HepG2 (cell line): ENCODE results near the gene TGIF1. TPM values are rescaled to one million over a fixed set of nuclear protein-coding genes. Genes with fewer than 3 reads are reported as not detected.

Source experiments
- ATAC-seq: fragments of 200-7000 bp; cut with Tn5 transposase; 3 replicates; pipeline ENCODE4 v1.9.1; 2020; ENCODE audit warnings: mild to moderate bottlenecking, moderate library complexity
- BruUV-seq: library from RNA; stranded (reverse); fragments of 400-500 nt; replicated peaks from 2 replicates; lab custom pipeline; 2021; lab: Mats Ljungman, UMichigan
- CTCF ChIA-PET: fragments of 300-600 bp; formaldehyde crosslinking; extraction: SDS; loops from one replicate; lab custom pipeline; 2021; ENCODE audit warnings: low total read pairs, inconsistent platforms, low intra/inter-chr PET ratio; lab: Yijun Ruan, JAX
- POLR2A ChIA-PET: fragments of 350-600 bp; sonication (Branson Sonifier 250); formaldehyde crosslinking; loops from one replicate; lab custom pipeline; 2020; ENCODE audit warnings: antibody characterized with exemption, inconsistent platforms; lab: Yijun Ruan, JAX
- DNase-seq: peaks from one replicate; pipeline ENCODE4 v3.0.0-alpha.2; 2015; ENCODE audit warnings: low spot score
- FAIRE-seq: peaks from 3 replicates; lab custom pipeline; 2011; peaks lifted over from hg19 to GRCh38; lab: Jason Lieb, UNC
- H2AFZ ChIP-seq: one replicate; pipeline ENCODE4 v1.6.1; 2011; ENCODE audit warnings: low read length, inconsistent platforms
- H3K27ac ChIP-seq: fragments of 300-600 bp; 3 replicates; pipeline ENCODE4 v1.8.0; 2011; ENCODE audit warnings: mixed run types, mild to moderate bottlenecking, mixed read lengths, low read length, inconsistent platforms; ENCODE audit not compliant: insufficient read depth; ENCODE audit errors: extremely low read length
- H3K27me3 ChIP-seq, 2 experiments: fragments of 200-600 bp in 1 of 2; 2 replicates in 1 of 2; 3 replicates in 1 of 2; pipeline versions ENCODE4 v1.6.0 to v1.8.0; 2011; ENCODE audit warnings: low read length in 2 of 2, mild to moderate bottlenecking in 2 of 2, moderate library complexity in 2 of 2, inconsistent platforms in 1 of 2; ENCODE audit not compliant: insufficient read depth in 2 of 2, control insufficient read depth in 1 of 2
- H3K36me3 ChIP-seq, 2 experiments: fragments of 200-600 bp in 1 of 2; replicated peaks in 1 of 2; 2 replicates in 1 of 2; 3 replicates in 1 of 2; pipeline versions ENCODE4 v1.5.1 to v1.8.0; 2011; ENCODE audit warnings: low read length in 2 of 2, inconsistent platforms in 1 of 2; ENCODE audit not compliant: insufficient read depth in 2 of 2, control insufficient read depth in 1 of 2
- H3K4me1 ChIP-seq: 2 replicates; pipeline ENCODE4 v1.5.1; 2012; ENCODE audit warnings: low read length, inconsistent platforms; ENCODE audit not compliant: insufficient read depth
- H3K4me2 ChIP-seq: 2 replicates; pipeline ENCODE4 v1.6.0; 2011; ENCODE audit warnings: low read depth, low read length, inconsistent platforms
- H3K4me3 ChIP-seq, 3 experiments: fragments of 200-600 bp in 1 of 3; sonication (generic), shearing (Covaris generic) in 1 of 3; replicated peaks in 1 of 3; 2 replicates each; pipeline ENCODE4 v1.5.1; 2011 to 2016; ENCODE audit warnings: low read length in 3 of 3, inconsistent platforms in 2 of 3, low read depth in 2 of 3, mild to moderate bottlenecking in 2 of 3, control low read depth in 1 of 3, mixed read lengths in 1 of 3; ENCODE audit not compliant: insufficient read depth in 1 of 3
- H3K79me2 ChIP-seq: one replicate; pipeline ENCODE4 v1.6.1; 2011; ENCODE audit warnings: low read length, inconsistent platforms; ENCODE audit not compliant: insufficient read depth
- H3K9ac ChIP-seq: 2 replicates; pipeline ENCODE4 v1.6.0; 2011; ENCODE audit warnings: mild to moderate bottlenecking, low read depth, low read length, inconsistent platforms; ENCODE audit not compliant: insufficient read depth
- H3K9me3 ChIP-seq: 2 replicates; pipeline ENCODE4 v1.5.1; 2012; ENCODE audit warnings: mild to moderate bottlenecking, low read length
- H4K20me1 ChIP-seq: 2 replicates; pipeline ENCODE4 v1.6.0; 2011; ENCODE audit warnings: inconsistent platforms, mild to moderate bottlenecking, low read length, moderate library complexity; ENCODE audit not compliant: insufficient read depth
- ATF7 ChIP-seq, 2 experiments: fragments of 450-650 bp in 1 of 2; sonication (generic) in 1 of 2; formaldehyde crosslinking in 1 of 2; IDR thresholded peaks; 2 replicates each; pipeline versions ENCODE4 v1.4.0 to v1.6.1; 2016 to 2020; ENCODE audit warnings: antibody characterized with exemption in 1 of 2, mild to moderate bottlenecking in 1 of 2, missing genetic modification reagents in 1 of 2
- GATA4 ChIP-seq: sonication (generic); IDR thresholded peaks from 2 replicates; pipeline ENCODE4 v1.6.1; 2016; ENCODE audit warnings: antibody characterized with exemption, low read depth, borderline replicate concordance
- GATAD1 ChIP-seq: IDR thresholded peaks from 2 replicates; pipeline ENCODE4 v1.6.1; 2016; ENCODE audit warnings: missing genetic modification reagents, missing compliant biosample characterization
- RFXAP ChIP-seq: sonication (generic); formaldehyde crosslinking; IDR thresholded peaks from 2 replicates; pipeline ENCODE4 v1.4.0; 2020; ENCODE audit warnings: missing genetic modification reagents, borderline replicate concordance
- RORA ChIP-seq: sonication (generic); formaldehyde crosslinking; IDR thresholded peaks from 2 replicates; pipeline ENCODE4 v1.5.0; 2020; ENCODE audit warnings: mild to moderate bottlenecking, missing genetic modification reagents, moderate library complexity
- RXRA ChIP-seq: sonication (generic); formaldehyde crosslinking; IDR thresholded peaks from 2 replicates; pipeline ENCODE4 v1.5.1; 2020; ENCODE audit warnings: missing genetic modification reagents
- SMYD3 ChIP-seq: sonication (generic); formaldehyde crosslinking; IDR thresholded peaks from 2 replicates; pipeline ENCODE4 v1.8.1; 2023; ENCODE audit warnings: mild to moderate bottlenecking, missing genetic modification reagents
- SPEN ChIP-seq: sonication (generic); formaldehyde crosslinking; IDR thresholded peaks from 2 replicates; pipeline ENCODE4 v1.5.1; 2020; ENCODE audit warnings: low read depth, mild to moderate bottlenecking, missing genetic modification reagents
- SSRP1 ChIP-seq: IDR thresholded peaks from 2 replicates; pipeline ENCODE4 v1.6.1; 2016; ENCODE audit warnings: control low read depth
- ZBTB42 ChIP-seq: sonication (generic); formaldehyde crosslinking; IDR thresholded peaks from 2 replicates; pipeline ENCODE4 v1.5.0; 2020; ENCODE audit warnings: mild to moderate bottlenecking, missing genetic modification reagents
- ZBTB43 ChIP-seq: sonication (generic); formaldehyde crosslinking; conservative IDR thresholded peaks from 2 replicates; pipeline ENCODE4 v1.4.0; 2020; ENCODE audit warnings: missing genetic modification reagents
- ZGPAT ChIP-seq: IDR thresholded peaks from 2 replicates; pipeline ENCODE4 v1.6.1; 2016; ENCODE audit warnings: mild to moderate bottlenecking
- ZNF333 ChIP-seq: sonication (generic); formaldehyde crosslinking; IDR thresholded peaks from 2 replicates; pipeline ENCODE4 v1.4.0; 2020; ENCODE audit warnings: mild to moderate bottlenecking, missing genetic modification reagents, borderline replicate concordance
- ZNF543 ChIP-seq: sonication (generic); formaldehyde crosslinking; IDR thresholded peaks from 2 replicates; pipeline ENCODE4 v1.4.0; 2020; ENCODE audit warnings: mild to moderate bottlenecking, missing genetic modification reagents
- WGBS: methylation state at CpG from one replicate; pipeline ENCODE4 v1.1.6; 2017; ENCODE audit warnings: low lambda C conversion rate; 5-methylcytosine and 5-hydroxymethylcytosine counted together
- in situ Hi-C: cut with HindIII; loops from 2 replicates; pipeline ENCODE4 v1.10.0; 2017; ENCODE audit warnings: low pct_unique_long_range_greater_than_20kb; ENCODE audit not compliant: extremely low pct_ligation_motif_present
- intact Hi-C: fragments of 100-400 bp; cut with micrococcal nuclease; formaldehyde crosslinking; loops from one replicate; pipeline ENCODE4 v1.10.0; 2022; ENCODE audit not compliant: unreplicated experiment
- polyA plus RNA-seq, 8 experiments: library from polyadenylated mRNA; depleted of rRNA in 3 of 8; stranded (reverse) in 7 of 8; unstranded in 1 of 8; fragments of >200 nt; fragmentation: Illumina TruSeq in 4 of 8; extraction: Trizol in 4 of 8; gene quantifications; 2 replicates each; pipeline versions ENCODE4 v1.2.1 to v1.2.3, GENCODE V29; 2011 to 2016; ENCODE audit warnings: low read depth in 4 of 8, missing spikeins in 1 of 8, mixed read lengths in 1 of 8; ENCODE audit not compliant: insufficient read depth in 1 of 8
- total RNA-seq, 5 experiments: library from RNA; depleted of rRNA; stranded (reverse); fragments of >200 nt; fragmentation: Illumina TruSeq; extraction: Trizol; gene quantifications; 2 replicates each; pipeline ENCODE4 v1.2.3, GENCODE V29; 2016; ENCODE audit warnings: low read depth in 1 of 5
- TF ChIP-seq, protein P1 (sequence below), 2 experiments: sonication (generic) in 1 of 2; formaldehyde crosslinking in 1 of 2; IDR thresholded peaks; 2 replicates each; pipeline versions ENCODE4 v1.4.0 to v1.6.1; 2018 to 2020; ENCODE audit warnings: missing genetic modification reagents in 2 of 2, borderline replicate concordance in 1 of 2, low read depth in 1 of 2, mild to moderate bottlenecking in 1 of 2, missing biosample characterization in 1 of 2
- TF ChIP-seq, protein P2 (sequence below): sonication (generic); formaldehyde crosslinking; IDR thresholded peaks from 2 replicates; pipeline ENCODE4; 2020; ENCODE audit warnings: missing genetic modification reagents, mild to moderate bottlenecking, borderline replicate concordance

The TGIF1 gene
- total and polyA plus RNA-seq, 2 of the 13 experiments (the other 11 are each of a cell fraction or from before 2014, with no cell fraction given), result 50.0 to 76.1 TPM

GRCh38 chr18:3411327-3411726, 38.6 kb upstream of the TGIF1 start (continued):
- TF ChIP-seq, protein P1, sequence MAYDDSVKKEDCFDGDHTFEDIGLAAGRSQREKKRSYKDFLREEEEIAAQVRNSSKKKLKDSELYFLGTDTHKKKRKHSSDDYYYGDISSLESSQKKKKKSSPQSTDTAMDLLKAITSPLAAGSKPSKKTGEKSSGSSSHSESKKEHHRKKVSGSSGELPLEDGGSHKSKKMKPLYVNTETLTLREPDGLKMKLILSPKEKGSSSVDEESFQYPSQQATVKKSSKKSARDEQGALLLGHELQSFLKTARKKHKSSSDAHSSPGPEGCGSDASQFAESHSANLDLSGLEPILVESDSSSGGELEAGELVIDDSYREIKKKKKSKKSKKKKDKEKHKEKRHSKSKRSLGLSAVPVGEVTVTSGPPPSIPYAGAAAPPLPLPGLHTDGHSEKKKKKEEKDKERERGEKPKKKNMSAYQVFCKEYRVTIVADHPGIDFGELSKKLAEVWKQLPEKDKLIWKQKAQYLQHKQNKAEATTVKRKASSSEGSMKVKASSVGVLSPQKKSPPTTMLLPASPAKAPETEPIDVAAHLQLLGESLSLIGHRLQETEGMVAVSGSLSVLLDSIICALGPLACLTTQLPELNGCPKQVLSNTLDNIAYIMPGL (CRISPR knock-in tag; IDR thresholded peaks at IDR 0.05; ENCODE audit: borderline replicate concordance in 1 of 2, low read depth in 1 of 2), result no peak
- TF ChIP-seq ZNF543 (CRISPR knock-in tag) (no peak), RORA (CRISPR knock-in tag) (no peak), SPEN (CRISPR knock-in tag) (no peak), ZGPAT (CRISPR knock-in tag) (no peak), ATF7 (IDR thresholded peaks at IDR 0.05) (no peak), ATF7 (CRISPR knock-in tag; IDR thresholded peaks at IDR 0.05) (no peak), ZNF333 (CRISPR knock-in tag) (no peak)

GRCh38 chr18:3411854-3412268, 38.1 kb upstream of the TGIF1 start:
- FAIRE-seq (no peak), ATAC-seq (no peak), DNase-seq (no peak)
- Histone ChIP-seq H3K27ac (no peak overlapping the region), H3K4me1 (no peaks in the 10 kb centered on the region), H3K79me2 (no peaks in the 10 kb centered on the region), H4K20me1 (no peaks in the 10 kb centered on the region), H3K36me3 (no peaks in the 10 kb centered on the region), H2AFZ (no peak overlapping the region), H3K4me3 (no peak overlapping the region), H3K4me2 (no peak overlapping the region), H3K27me3 (peaks cover 0 to 5% of the 10 kb centered on the region in 2 experiments; a peak in 1 of 5 replicates), H3K9me3 (no peaks in the 10 kb centered on the region), H3K9ac (no peak overlapping the region)
- 77% methylated on average over 26 of the region's 28 CpGs for WGBS
- intact Hi-C loops, result no loop called here
- in situ Hi-C loops, result no loop called here
- POLR2A ChIA-PET, result no interaction called here
- CTCF ChIA-PET, result no interaction called here
- no TSS peak for BruUV-seq
- TF ChIP-seq ZBTB42 (CRISPR knock-in tag) (no peak), SMYD3 (CRISPR knock-in tag) (no peak), GATAD1 (CRISPR knock-in tag) (no peak), RFXAP (no peak), ZBTB43 (no peak), SSRP1 (no peak), GATA4 (no peak), RXRA (CRISPR knock-in tag) (no peak), ATF7 (IDR thresholded peaks at IDR 0.05) (no peak), ATF7 (CRISPR knock-in tag; IDR thresholded peaks at IDR 0.05) (no peak)
- TF ChIP-seq, protein P2, sequence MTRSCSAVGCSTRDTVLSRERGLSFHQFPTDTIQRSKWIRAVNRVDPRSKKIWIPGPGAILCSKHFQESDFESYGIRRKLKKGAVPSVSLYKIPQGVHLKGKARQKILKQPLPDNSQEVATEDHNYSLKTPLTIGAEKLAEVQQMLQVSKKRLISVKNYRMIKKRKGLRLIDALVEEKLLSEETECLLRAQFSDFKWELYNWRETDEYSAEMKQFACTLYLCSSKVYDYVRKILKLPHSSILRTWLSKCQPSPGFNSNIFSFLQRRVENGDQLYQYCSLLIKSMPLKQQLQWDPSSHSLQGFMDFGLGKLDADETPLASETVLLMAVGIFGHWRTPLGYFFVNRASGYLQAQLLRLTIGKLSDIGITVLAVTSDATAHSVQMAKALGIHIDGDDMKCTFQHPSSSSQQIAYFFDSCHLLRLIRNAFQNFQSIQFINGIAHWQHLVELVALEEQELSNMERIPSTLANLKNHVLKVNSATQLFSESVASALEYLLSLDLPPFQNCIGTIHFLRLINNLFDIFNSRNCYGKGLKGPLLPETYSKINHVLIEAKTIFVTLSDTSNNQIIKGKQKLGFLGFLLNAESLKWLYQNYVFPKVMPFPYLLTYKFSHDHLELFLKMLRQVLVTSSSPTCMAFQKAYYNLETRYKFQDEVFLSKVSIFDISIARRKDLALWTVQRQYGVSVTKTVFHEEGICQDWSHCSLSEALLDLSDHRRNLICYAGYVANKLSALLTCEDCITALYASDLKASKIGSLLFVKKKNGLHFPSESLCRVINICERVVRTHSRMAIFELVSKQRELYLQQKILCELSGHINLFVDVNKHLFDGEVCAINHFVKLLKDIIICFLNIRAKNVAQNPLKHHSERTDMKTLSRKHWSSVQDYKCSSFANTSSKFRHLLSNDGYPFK, result no peak
